PC-9 (cell line): ENCODE measurements around the gene CBX8.

Source experiments
- EZH2 ChIP-seq: fragments of 200-600 bp; sonication (generic); IDR thresholded peaks from 2 replicates; pipeline ENCODE4 v1.8.0; 2017; ENCODE audit warnings: antibody characterized with exemption, low read depth
- TF ChIP-seq, protein P1 (sequence below): fragments of 200-600 bp; sonication (generic); conservative IDR thresholded peaks from 2 replicates; pipeline ENCODE4 v1.6.1; 2017; ENCODE audit warnings: mixed run types, antibody characterized with exemption, mild to moderate bottlenecking, moderate library complexity

GRCh38 chr17:79746889-79747507 lies 49.9 kb downstream of the CBX8 start:
- TF ChIP-seq, protein P1, sequence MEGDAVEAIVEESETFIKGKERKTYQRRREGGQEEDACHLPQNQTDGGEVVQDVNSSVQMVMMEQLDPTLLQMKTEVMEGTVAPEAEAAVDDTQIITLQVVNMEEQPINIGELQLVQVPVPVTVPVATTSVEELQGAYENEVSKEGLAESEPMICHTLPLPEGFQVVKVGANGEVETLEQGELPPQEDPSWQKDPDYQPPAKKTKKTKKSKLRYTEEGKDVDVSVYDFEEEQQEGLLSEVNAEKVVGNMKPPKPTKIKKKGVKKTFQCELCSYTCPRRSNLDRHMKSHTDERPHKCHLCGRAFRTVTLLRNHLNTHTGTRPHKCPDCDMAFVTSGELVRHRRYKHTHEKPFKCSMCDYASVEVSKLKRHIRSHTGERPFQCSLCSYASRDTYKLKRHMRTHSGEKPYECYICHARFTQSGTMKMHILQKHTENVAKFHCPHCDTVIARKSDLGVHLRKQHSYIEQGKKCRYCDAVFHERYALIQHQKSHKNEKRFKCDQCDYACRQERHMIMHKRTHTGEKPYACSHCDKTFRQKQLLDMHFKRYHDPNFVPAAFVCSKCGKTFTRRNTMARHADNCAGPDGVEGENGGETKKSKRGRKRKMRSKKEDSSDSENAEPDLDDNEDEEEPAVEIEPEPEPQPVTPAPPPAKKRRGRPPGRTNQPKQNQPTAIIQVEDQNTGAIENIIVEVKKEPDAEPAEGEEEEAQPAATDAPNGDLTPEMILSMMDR: no peak
- TF ChIP-seq EZH2: no peak
